GM12878 (cell line): Measurements from ENCODE around the gene GSAP. TPM values are rescaled to one million over a fixed set of nuclear protein-coding genes. Genes with fewer than 3 reads are reported as not detected.

ENCODE experiments used
- ATAC-seq: fragments of 200-7000 bp; cut with Tn5 transposase; 3 replicates; pipeline ENCODE4 v1.9.1; 2020; ENCODE audit warnings: mild to moderate bottlenecking, moderate library complexity
- BruUV-seq: library from RNA; stranded (reverse); fragments of 400-500 nt; replicated peaks from 2 replicates; lab custom pipeline; 2021; lab: Mats Ljungman, UMichigan
- CTCF ChIA-PET: fragments of 300-600 bp; sonication (Branson Sonifier 250); formaldehyde crosslinking; extraction: SDS; loops from one replicate; lab custom pipeline; 2021; ENCODE audit warnings: inconsistent platforms; lab: Yijun Ruan, JAX
- POLR2A ChIA-PET: fragments of 350-600 bp; formaldehyde crosslinking; extraction: SDS; loops from one replicate; lab custom pipeline; 2021; ENCODE audit warnings: inconsistent platforms; lab: Charles Lee
- RAD21 ChIA-PET: fragments of 300-600 bp; sonication (Branson Sonifier 250); formaldehyde crosslinking; loops from one replicate; lab custom pipeline; 2023; ENCODE audit warnings: antibody characterized with exemption; ENCODE audit not compliant: unreplicated experiment; lab: Charles Lee
- SMC1A ChIA-PET: fragments of 300-600 bp; sonication (Branson Sonifier 250); formaldehyde crosslinking; loops from one replicate; lab custom pipeline; 2023; ENCODE audit not compliant: unreplicated experiment, uncharacterized antibody; lab: Charles Lee
- DNase-seq: peaks from one replicate; pipeline ENCODE4 v3.0.0-alpha.2; 2011; ENCODE audit warnings: low read depth, low spot score
- FAIRE-seq: peaks from 3 replicates; lab custom pipeline; 2011; peaks lifted over from hg19 to GRCh38; lab: Jason Lieb, UNC
- H2AFZ ChIP-seq: 2 replicates; pipeline ENCODE4 v1.6.0; 2011; ENCODE audit warnings: low read depth, low read length, control low read depth; ENCODE audit not compliant: control insufficient read depth
- H3K27ac ChIP-seq: 2 replicates; pipeline ENCODE4 v1.5.1; 2011; ENCODE audit warnings: control low read depth; ENCODE audit not compliant: control insufficient read depth, insufficient read depth
- H3K27me3 ChIP-seq, 2 experiments: replicated peaks in 1 of 2; 2 replicates each; pipeline versions ENCODE4 v1.6.0 to v1.6.1; 2011; ENCODE audit warnings: low read length in 1 of 2; ENCODE audit not compliant: control insufficient read depth in 2 of 2, insufficient read depth in 2 of 2
- H3K36me3 ChIP-seq, 2 experiments: 2 replicates each; pipeline ENCODE4 v1.5.1; 2011; ENCODE audit warnings: low read length in 1 of 2; ENCODE audit not compliant: control insufficient read depth in 2 of 2, insufficient read depth in 2 of 2
- H3K4me1 ChIP-seq: 2 replicates; pipeline ENCODE4 v1.6.1; 2011; ENCODE audit warnings: mild to moderate bottlenecking, low read length, moderate library complexity, mixed read lengths; ENCODE audit not compliant: control insufficient read depth, insufficient read depth
- H3K4me2 ChIP-seq: 2 replicates; pipeline ENCODE4 v1.6.0; 2011; ENCODE audit warnings: control low read depth; ENCODE audit not compliant: control insufficient read depth, insufficient read depth
- H3K4me3 ChIP-seq: fragments of 200-600 bp; sonication (generic); 2 replicates; pipeline ENCODE4 v1.5.1; 2016
- H3K79me2 ChIP-seq: 2 replicates; pipeline ENCODE4 v1.6.0; 2011; ENCODE audit warnings: low read length; ENCODE audit not compliant: control insufficient read depth, insufficient read depth
- H3K9ac ChIP-seq: 2 replicates; pipeline ENCODE4 v1.8.0; 2011; ENCODE audit warnings: low read length, control low read depth, mixed read lengths; ENCODE audit not compliant: control insufficient read depth, insufficient read depth
- H3K9me3 ChIP-seq: replicated peaks from 3 replicates; pipeline ENCODE4 v1.5.1; 2011; ENCODE audit warnings: mild to moderate bottlenecking, low read length; ENCODE audit not compliant: control insufficient read depth, insufficient read depth
- H4K20me1 ChIP-seq: 2 replicates; pipeline ENCODE4 v1.6.0; 2011; ENCODE audit not compliant: control insufficient read depth, insufficient read depth
- CTCF ChIP-seq, 3 experiments: IDR thresholded peaks in 2 of 3; conservative IDR thresholded peaks in 1 of 3; 2 replicates each; pipeline ENCODE4 v1.5.1; 2011; ENCODE audit warnings: low read depth in 3 of 3, low read length in 3 of 3, mild to moderate bottlenecking in 3 of 3, control low read depth in 2 of 3, moderate library complexity in 2 of 3, inconsistent platforms in 1 of 3, mixed read lengths in 1 of 3; ENCODE audit not compliant: control insufficient read depth in 2 of 3, insufficient read depth in 1 of 3; ENCODE audit errors: extremely low read depth in 1 of 3
- EED ChIP-seq: sonication (generic); IDR thresholded peaks from 2 replicates; pipeline ENCODE4 v1.6.1; 2016; ENCODE audit warnings: antibody characterized with exemption, low read depth
- RAD21 ChIP-seq: IDR thresholded peaks from 2 replicates; pipeline ENCODE4 v1.6.1; 2011; ENCODE audit warnings: mild to moderate bottlenecking, low read depth, low read length, moderate library complexity; ENCODE audit not compliant: insufficient read depth
- RBBP5 ChIP-seq: fragments of 200-600 bp; sonication (generic); conservative IDR thresholded peaks from 2 replicates; pipeline ENCODE4 v1.6.1; 2016
- RCOR1 ChIP-seq: conservative IDR thresholded peaks from 2 replicates; pipeline ENCODE4 v1.6.1; 2012; ENCODE audit warnings: low read depth, low read length, improper control_type of control experiment
- ZBTB40 ChIP-seq: fragments of 450-650 bp; IDR thresholded peaks from 2 replicates; pipeline ENCODE4 v1.6.1; 2016; ENCODE audit warnings: mild to moderate bottlenecking, moderate library complexity, borderline replicate concordance
- WGBS: methylation state at CpG from one replicate; pipeline ENCODE4 v1.1.6; 2016; ENCODE audit warnings: low lambda C conversion rate; ENCODE audit not compliant: insufficient replicate concordance, insufficient coverage; ENCODE audit errors: missing lambda C conversion rate; 5-methylcytosine and 5-hydroxymethylcytosine counted together
- in situ Hi-C: fragments of 300-500 bp; cut with MboI; formaldehyde crosslinking; loops from 9 replicates; pipeline ENCODE4 v1.14.3; 2018; ENCODE audit warnings: mixed read lengths
- intact Hi-C: fragments of 100-400 bp; cut with micrococcal nuclease; formaldehyde crosslinking; loops from one replicate; pipeline ENCODE4 v1.14.2; 2022; ENCODE audit not compliant: unreplicated experiment
- polyA plus RNA-seq, 11 experiments: library from polyadenylated mRNA; depleted of rRNA in 4 of 11; unstranded in 6 of 11; stranded (reverse) in 5 of 11; fragments of >200 nt; fragmentation: Nextera tagmentation in 4 of 11; fragmentation: Illumina TruSeq in 1 of 11; extraction: Ambion mirVana in 4 of 11; extraction: Trizol in 1 of 11; gene quantifications; 1 replicate in 1 of 11; 2 replicates in 10 of 11; pipeline versions ENCODE4 v1.2.1 to v1.2.3, GENCODE V29; 2011 to 2016; ENCODE audit warnings: inconsistent platforms in 2 of 11, missing spikeins in 2 of 11, low read depth in 1 of 11
- total RNA-seq, 4 experiments: library from RNA; depleted of rRNA in 3 of 4; stranded (reverse); fragments of >200 nt in 3 of 4; fragmentation: Illumina TruSeq in 1 of 4; extraction: Trizol in 1 of 4; gene quantifications; 2 replicates each; pipeline versions ENCODE4 v1.2.1 to v1.2.3, GENCODE V29; 2013 to 2021

Gene GSAP
- total and polyA plus RNA-seq, 10 of the 15 experiments (the other 5 are each of a cell fraction or from before 2014, with no cell fraction given), result 6.6 to 38.1 (median 21.8) TPM

GRCh38 chr7:77370606-77371005 is 45.5 kb downstream of the GSAP start (continued):
- TF ChIP-seq ZBTB40, result no peak
- TF ChIP-seq EED, result peak; percentile 55; the same call in 1 of the 2 replicates

- WGBS, result 74% methylated on average over 2 of the region's 2 CpGs
- CTCF ChIA-PET, result interaction anchor here (0.7 to 2.0 kb wide), 6 partner anchors 9 to 391 kb away, joined by 3 to 8 read pairs (median 3); no protein-coding TSS in a partner anchor
- FAIRE-seq, result no peak
Observed at GRCh38 chr7:77368974-77369373, 47.2 kb downstream of the GSAP start.

More at GRCh38 chr7:77368974-77369373, 47.2 kb downstream of the GSAP start:
- Histone ChIP-seq H3K79me2 (no peaks in the 10 kb centered on the region), H4K20me1 (no peaks in the 10 kb centered on the region), H3K36me3 (no peaks in the 10 kb centered on the region), H2AFZ (no peak overlapping the region), H3K27ac (no peak overlapping the region), H3K9me3 (no peaks in the 10 kb centered on the region), H3K4me1 (no peaks in the 10 kb centered on the region), H3K4me3 (no peak overlapping the region), H3K4me2 (no peak overlapping the region), H3K9ac (no peak overlapping the region), H3K27me3 (no peaks in the 10 kb centered on the region)
- intact Hi-C loops (no loop called here), in situ Hi-C loops (no loop called here)
- TF ChIP-seq RAD21, result peak; percentile 27; the same call in 1 of the 2 replicates
- TF ChIP-seq RBBP5, result no peak
- peak; percentile 2 to 27 (median 8); a peak in 2 of 6 replicates for TF ChIP-seq CTCF (IDR thresholded peaks at IDR 0.05 in 2 of 3, conservative IDR thresholded peaks at IDR 0.05 in 1 of 3; ENCODE audit: control insufficient read depth in 2 of 3, extremely low read depth in 1 of 3, insufficient read depth in 1 of 3, low read depth in 3 of 3, low read length in 3 of 3)
- TF ChIP-seq RCOR1, result no peak
- no peak for DNase-seq
- POLR2A ChIA-PET, result no interaction called here
- RAD21 ChIA-PET, result interaction anchor here (1.2 kb wide), 1 partner anchor 14 kb away, joined by 4 read pairs; no protein-coding TSS in a partner anchor
- BruUV-seq, result no TSS peak
- peak; percentile 49; the same call in 1 of the 3 replicates for ATAC-seq
- SMC1A ChIA-PET, result interaction anchor here (0.8 to 2.4 kb wide), 7 partner anchors 40 to 268 kb away, joined by 3 to 10 read pairs (median 4); no protein-coding TSS in a partner anchor
